Measurements from ENCODE around the gene MBNL1. TPM values are rescaled to one million over a fixed set of nuclear protein-coding genes. Genes with fewer than 3 reads are reported as not detected.

The MBNL1 gene
- total RNA-seq, 1 experiment from 2014 or later = 140 TPM

DNA sequence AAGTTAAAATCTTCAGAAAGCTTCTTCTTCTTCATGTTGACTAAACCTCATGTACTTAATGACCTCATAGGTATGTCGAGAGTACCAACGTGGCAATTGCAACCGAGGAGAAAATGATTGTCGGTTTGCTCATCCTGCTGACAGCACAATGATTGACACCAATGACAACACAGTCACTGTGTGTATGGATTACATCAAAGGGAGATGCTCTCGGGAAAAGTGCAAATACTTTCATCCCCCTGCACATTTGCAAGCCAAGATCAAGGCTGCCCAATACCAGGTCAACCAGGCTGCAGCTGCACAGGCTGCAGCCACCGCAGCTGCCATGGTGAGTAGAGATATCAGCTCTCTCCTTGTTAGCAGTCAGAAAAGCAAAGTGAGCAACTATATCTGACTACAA, 176.5 kb downstream of the MBNL1 start:
- DNase-seq (ENCODE audit: low read depth, low spot score) (no peak), ATAC-seq (no peak)
- no peak for TF ChIP-seq TCF7L2 (IDR thresholded peaks at IDR 0.05; ENCODE audit: low read depth, low read length)
- TF ChIP-seq SIN3A (IDR thresholded peaks at IDR 0.05; ENCODE audit: borderline replicate concordance, insufficient read depth, low read depth, low read length) = no peak
- TF ChIP-seq POLR2AphosphoS5 (IDR thresholded peaks at IDR 0.05; ENCODE audit: low read depth, low read length) = no peak
- TF ChIP-seq, protein P1, sequence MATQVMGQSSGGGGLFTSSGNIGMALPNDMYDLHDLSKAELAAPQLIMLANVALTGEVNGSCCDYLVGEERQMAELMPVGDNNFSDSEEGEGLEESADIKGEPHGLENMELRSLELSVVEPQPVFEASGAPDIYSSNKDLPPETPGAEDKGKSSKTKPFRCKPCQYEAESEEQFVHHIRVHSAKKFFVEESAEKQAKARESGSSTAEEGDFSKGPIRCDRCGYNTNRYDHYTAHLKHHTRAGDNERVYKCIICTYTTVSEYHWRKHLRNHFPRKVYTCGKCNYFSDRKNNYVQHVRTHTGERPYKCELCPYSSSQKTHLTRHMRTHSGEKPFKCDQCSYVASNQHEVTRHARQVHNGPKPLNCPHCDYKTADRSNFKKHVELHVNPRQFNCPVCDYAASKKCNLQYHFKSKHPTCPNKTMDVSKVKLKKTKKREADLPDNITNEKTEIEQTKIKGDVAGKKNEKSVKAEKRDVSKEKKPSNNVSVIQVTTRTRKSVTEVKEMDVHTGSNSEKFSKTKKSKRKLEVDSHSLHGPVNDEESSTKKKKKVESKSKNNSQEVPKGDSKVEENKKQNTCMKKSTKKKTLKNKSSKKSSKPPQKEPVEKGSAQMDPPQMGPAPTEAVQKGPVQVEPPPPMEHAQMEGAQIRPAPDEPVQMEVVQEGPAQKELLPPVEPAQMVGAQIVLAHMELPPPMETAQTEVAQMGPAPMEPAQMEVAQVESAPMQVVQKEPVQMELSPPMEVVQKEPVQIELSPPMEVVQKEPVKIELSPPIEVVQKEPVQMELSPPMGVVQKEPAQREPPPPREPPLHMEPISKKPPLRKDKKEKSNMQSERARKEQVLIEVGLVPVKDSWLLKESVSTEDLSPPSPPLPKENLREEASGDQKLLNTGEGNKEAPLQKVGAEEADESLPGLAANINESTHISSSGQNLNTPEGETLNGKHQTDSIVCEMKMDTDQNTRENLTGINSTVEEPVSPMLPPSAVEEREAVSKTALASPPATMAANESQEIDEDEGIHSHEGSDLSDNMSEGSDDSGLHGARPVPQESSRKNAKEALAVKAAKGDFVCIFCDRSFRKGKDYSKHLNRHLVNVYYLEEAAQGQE (IDR thresholded peaks at IDR 0.05; ENCODE audit: insufficient read depth in 1 of 2, low read depth in 2 of 2, low read length in 1 of 2) = no peak
- TF ChIP-seq, protein P2, sequence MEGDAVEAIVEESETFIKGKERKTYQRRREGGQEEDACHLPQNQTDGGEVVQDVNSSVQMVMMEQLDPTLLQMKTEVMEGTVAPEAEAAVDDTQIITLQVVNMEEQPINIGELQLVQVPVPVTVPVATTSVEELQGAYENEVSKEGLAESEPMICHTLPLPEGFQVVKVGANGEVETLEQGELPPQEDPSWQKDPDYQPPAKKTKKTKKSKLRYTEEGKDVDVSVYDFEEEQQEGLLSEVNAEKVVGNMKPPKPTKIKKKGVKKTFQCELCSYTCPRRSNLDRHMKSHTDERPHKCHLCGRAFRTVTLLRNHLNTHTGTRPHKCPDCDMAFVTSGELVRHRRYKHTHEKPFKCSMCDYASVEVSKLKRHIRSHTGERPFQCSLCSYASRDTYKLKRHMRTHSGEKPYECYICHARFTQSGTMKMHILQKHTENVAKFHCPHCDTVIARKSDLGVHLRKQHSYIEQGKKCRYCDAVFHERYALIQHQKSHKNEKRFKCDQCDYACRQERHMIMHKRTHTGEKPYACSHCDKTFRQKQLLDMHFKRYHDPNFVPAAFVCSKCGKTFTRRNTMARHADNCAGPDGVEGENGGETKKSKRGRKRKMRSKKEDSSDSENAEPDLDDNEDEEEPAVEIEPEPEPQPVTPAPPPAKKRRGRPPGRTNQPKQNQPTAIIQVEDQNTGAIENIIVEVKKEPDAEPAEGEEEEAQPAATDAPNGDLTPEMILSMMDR (IDR thresholded peaks at IDR 0.05) = no peak
- Histone ChIP-seq H3K4me1 (ENCODE audit: control insufficient read depth, insufficient read depth, low read length) (peaks cover 8% of the 10 kb centered on the region), H3K4me3 (ENCODE audit: low read depth in 2 of 2, low read length in 2 of 2) (no peak overlapping the region), H3K36me3 (ENCODE audit: control insufficient read depth, insufficient read depth, low read length) (peaks cover 20% of the 10 kb centered on the region), H3K9me3 (ENCODE audit: control insufficient read depth, insufficient read depth, low read depth, low read length) (no peaks in the 10 kb centered on the region), H3K27me3 (ENCODE audit: control insufficient read depth, insufficient read depth, low read length) (no peaks in the 10 kb centered on the region), H3K27ac (ENCODE audit: low read length) (no peak overlapping the region)
- POLR2A ChIA-PET = no interaction called here
- in situ Hi-C loops (cut with HindIII; ENCODE audit: low pct_unique_long_range_greater_than_20kb, low sequenced_read_pairs) (no loop called here), intact Hi-C loops (cut with micrococcal nuclease; ENCODE audit: unreplicated experiment) (loop anchor here (10.0 kb wide), 1 partner anchor 600 kb away; no protein-coding TSS in a partner anchor)
- CTCF ChIA-PET = no interaction called here
- BruUV-seq (replicated peaks) = no TSS peak

DNA sequence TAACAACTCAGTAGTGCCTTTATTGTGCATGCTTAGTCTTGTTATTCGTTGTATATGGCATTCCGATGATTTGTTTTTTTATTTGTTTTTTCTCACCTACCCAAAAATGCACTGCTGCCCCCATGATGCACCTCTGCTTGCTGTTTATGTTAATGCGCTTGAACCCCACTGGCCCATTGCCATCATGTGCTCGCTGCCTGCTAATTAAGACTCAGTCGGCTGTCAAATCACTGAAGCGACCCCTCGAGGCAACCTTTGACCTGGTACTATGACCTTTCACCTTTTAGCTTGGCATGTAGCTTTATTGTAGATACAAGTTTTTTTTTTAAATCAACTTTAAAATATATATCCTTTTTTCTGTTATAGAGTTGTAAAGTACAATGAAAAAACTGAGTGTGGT, 177.8 kb downstream of the MBNL1 start:
- Histone ChIP-seq H3K4me3 (ENCODE audit: low read depth in 2 of 2, low read length in 2 of 2) (no peak overlapping the region), H3K36me3 (ENCODE audit: control insufficient read depth, insufficient read depth, low read length) (peaks cover 20% of the 10 kb centered on the region), H3K9me3 (ENCODE audit: control insufficient read depth, insufficient read depth, low read depth, low read length) (no peaks in the 10 kb centered on the region), H3K27ac (ENCODE audit: low read length) (no peak overlapping the region), H3K27me3 (ENCODE audit: control insufficient read depth, insufficient read depth, low read length) (no peaks in the 10 kb centered on the region), H3K4me1 (ENCODE audit: control insufficient read depth, insufficient read depth, low read length) (peaks cover 8% of the 10 kb centered on the region)
- no peak for DNase-seq (ENCODE audit: low read depth, low spot score)
- in situ Hi-C loops (cut with HindIII; ENCODE audit: low pct_unique_long_range_greater_than_20kb, low sequenced_read_pairs) (no loop called here), intact Hi-C loops (cut with micrococcal nuclease; ENCODE audit: unreplicated experiment) (loop anchor here (10.0 kb wide), 1 partner anchor 602 kb away; no protein-coding TSS in a partner anchor)
- no peak for ATAC-seq
- CTCF ChIA-PET = interaction anchor here (0.6 kb wide), 1 partner anchor 254 kb away, joined by 3 read pairs; no protein-coding TSS in a partner anchor
- BruUV-seq (replicated peaks) = no TSS peak
- TF ChIP-seq POLR2AphosphoS5 (IDR thresholded peaks at IDR 0.05; ENCODE audit: low read depth, low read length) (no peak), TCF7L2 (IDR thresholded peaks at IDR 0.05; ENCODE audit: low read depth, low read length) (no peak), SIN3A (IDR thresholded peaks at IDR 0.05; ENCODE audit: borderline replicate concordance, insufficient read depth, low read depth, low read length) (no peak)
- TF ChIP-seq, protein P1 (IDR thresholded peaks at IDR 0.05; ENCODE audit: insufficient read depth in 1 of 2, low read depth in 2 of 2, low read length in 1 of 2) = no peak
- TF ChIP-seq, protein P2 (IDR thresholded peaks at IDR 0.05) = no peak
- POLR2A ChIA-PET = no interaction called here

Measured in Panc1 (cell line).